Parathyroid adenoma (tissue), 2 donors: ENCODE data around the gene WSCD2.

Experiments used
- H2AFZ ChIP-seq: fragments of 300-600 bp; sonication (generic); one replicate; pipeline ENCODE4 v1.7.0; 2017; ENCODE audit warnings: antibody characterized with exemption, mild to moderate bottlenecking
- H3K27ac ChIP-seq: fragments of 300-600 bp; sonication (generic); one replicate; pipeline ENCODE4 v1.7.0; 2017
- H3K27me3 ChIP-seq: fragments of 300-600 bp; sonication (generic); one replicate; pipeline ENCODE4 v1.7.0; 2017; ENCODE audit warnings: low read length; ENCODE audit not compliant: control insufficient read depth, insufficient read depth
- H3K36me3 ChIP-seq: fragments of 300-600 bp; sonication (generic); one replicate; pipeline ENCODE4 v1.7.0; 2017; ENCODE audit warnings: low read length; ENCODE audit not compliant: control insufficient read depth, insufficient read depth
- H3K4me1 ChIP-seq: fragments of 300-600 bp; sonication (generic); one replicate; pipeline ENCODE4 v1.7.0; 2017; ENCODE audit warnings: control low read depth
- H3K4me2 ChIP-seq: fragments of 300-600 bp; sonication (generic); one replicate; pipeline ENCODE4 v1.7.0; 2017; ENCODE audit warnings: low read length
- H3K4me3 ChIP-seq: fragments of 300-600 bp; sonication (generic); one replicate; pipeline ENCODE4 v1.7.0; 2017; ENCODE audit warnings: low read depth, low read length
- H3K79me2 ChIP-seq: fragments of 300-600 bp; sonication (generic); one replicate; pipeline ENCODE4 v1.7.0; 2017; ENCODE audit warnings: control low read depth
- H3K9ac ChIP-seq: fragments of 300-600 bp; sonication (generic); one replicate; pipeline ENCODE4 v1.7.0; 2017; ENCODE audit warnings: mild to moderate bottlenecking
- H3K9me3 ChIP-seq: fragments of 300-600 bp; sonication (generic); one replicate; pipeline ENCODE4 v1.7.0; 2017; ENCODE audit warnings: low read length; ENCODE audit not compliant: control insufficient read depth
- CTCF ChIP-seq: fragments of 300-600 bp; sonication (generic); IDR thresholded peaks from one replicate; pipeline ENCODE4 v1.7.0; 2017; ENCODE audit warnings: antibody characterized with exemption, mild to moderate bottlenecking
- donor health status: primary hyperparathyroidism.

WSCD2 gene

GRCh38 chr12:108126212-108126611 lies 2.9 kb upstream of the WSCD2 start:
- no peaks in the 10 kb centered on the region for H3K79me2 ChIP-seq
- H3K4me3 ChIP-seq: no peak overlapping the region
- no peak overlapping the region for H3K4me2 ChIP-seq
- no peak for TF ChIP-seq CTCF
- H3K27me3 ChIP-seq: no peaks in the 10 kb centered on the region
- no peaks in the 10 kb centered on the region for H3K36me3 ChIP-seq
- no peak overlapping the region for H3K27ac ChIP-seq
- no peak overlapping the region for H2AFZ ChIP-seq
- H3K9me3 ChIP-seq: no peaks in the 10 kb centered on the region
- H3K4me1 ChIP-seq: peaks cover 3% of the 10 kb centered on the region
- H3K9ac ChIP-seq: no peak overlapping the region

DNA sequence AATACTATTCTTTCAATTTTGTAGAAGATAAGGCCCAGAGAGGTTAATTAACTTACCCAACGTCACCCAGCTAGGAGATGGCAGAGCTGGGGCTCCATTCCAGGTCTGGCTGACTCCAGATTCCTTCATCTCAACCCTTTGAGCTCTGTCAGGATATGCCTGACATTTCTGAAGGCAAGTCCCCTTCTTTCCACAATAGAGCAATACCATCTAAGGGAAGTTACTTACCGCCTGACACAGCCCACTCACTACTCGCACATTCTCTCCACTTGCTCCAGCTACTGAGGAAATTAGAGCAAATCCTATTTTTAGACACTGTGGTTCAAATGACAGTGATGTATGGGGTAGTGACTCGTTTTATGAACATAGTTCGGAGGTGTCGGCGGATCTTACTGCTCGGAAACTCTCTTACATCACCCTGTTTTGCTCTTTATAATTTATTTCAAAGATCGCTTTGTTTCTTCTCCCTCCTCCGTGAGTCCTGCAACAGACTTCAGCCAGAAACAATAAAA lies 2.0 kb upstream of the WSCD2 start:
- TF ChIP-seq CTCF: no peak
- Histone ChIP-seq H3K4me2 (no peak overlapping the region), H3K4me3 (no peak overlapping the region), H3K27me3 (no peaks in the 10 kb centered on the region), H3K79me2 (no peaks in the 10 kb centered on the region), H3K27ac (no peak overlapping the region), H3K9me3 (no peaks in the 10 kb centered on the region), H3K9ac (no peak overlapping the region), H3K4me1 (peaks cover 3% of the 10 kb centered on the region), H2AFZ (no peak overlapping the region), H3K36me3 (no peaks in the 10 kb centered on the region)

DNA sequence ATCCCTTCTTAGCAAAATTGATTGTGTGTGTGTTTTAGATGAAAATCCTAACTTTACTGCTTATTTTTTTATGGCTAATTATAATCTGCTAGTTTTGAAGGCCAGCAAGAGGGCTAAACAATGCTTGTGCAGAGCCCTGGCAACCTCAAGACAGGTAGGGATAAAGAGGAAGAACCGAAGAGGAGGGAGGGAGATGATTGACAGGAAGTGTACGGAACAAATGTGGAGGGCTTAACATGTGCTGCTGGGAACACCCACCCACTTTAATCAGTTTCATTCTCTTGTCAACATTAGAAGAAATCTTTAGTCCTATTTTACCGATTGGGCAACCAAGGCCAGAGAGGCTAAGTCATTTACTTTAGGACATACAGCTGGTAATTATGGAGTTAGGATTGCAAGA lies 1.4 kb upstream of the WSCD2 start:
- no peak for TF ChIP-seq CTCF
- H3K79me2 ChIP-seq: no peaks in the 10 kb centered on the region
- H3K9ac ChIP-seq: no peak overlapping the region
- no peaks in the 10 kb centered on the region for H3K36me3 ChIP-seq
- H2AFZ ChIP-seq: no peak overlapping the region
- H3K27ac ChIP-seq: no peak overlapping the region
- H3K27me3 ChIP-seq: no peaks in the 10 kb centered on the region
- no peak overlapping the region for H3K4me2 ChIP-seq
- peaks cover 3% of the 10 kb centered on the region for H3K4me1 ChIP-seq
- H3K4me3 ChIP-seq: no peak overlapping the region
- H3K9me3 ChIP-seq: no peaks in the 10 kb centered on the region

DNA sequence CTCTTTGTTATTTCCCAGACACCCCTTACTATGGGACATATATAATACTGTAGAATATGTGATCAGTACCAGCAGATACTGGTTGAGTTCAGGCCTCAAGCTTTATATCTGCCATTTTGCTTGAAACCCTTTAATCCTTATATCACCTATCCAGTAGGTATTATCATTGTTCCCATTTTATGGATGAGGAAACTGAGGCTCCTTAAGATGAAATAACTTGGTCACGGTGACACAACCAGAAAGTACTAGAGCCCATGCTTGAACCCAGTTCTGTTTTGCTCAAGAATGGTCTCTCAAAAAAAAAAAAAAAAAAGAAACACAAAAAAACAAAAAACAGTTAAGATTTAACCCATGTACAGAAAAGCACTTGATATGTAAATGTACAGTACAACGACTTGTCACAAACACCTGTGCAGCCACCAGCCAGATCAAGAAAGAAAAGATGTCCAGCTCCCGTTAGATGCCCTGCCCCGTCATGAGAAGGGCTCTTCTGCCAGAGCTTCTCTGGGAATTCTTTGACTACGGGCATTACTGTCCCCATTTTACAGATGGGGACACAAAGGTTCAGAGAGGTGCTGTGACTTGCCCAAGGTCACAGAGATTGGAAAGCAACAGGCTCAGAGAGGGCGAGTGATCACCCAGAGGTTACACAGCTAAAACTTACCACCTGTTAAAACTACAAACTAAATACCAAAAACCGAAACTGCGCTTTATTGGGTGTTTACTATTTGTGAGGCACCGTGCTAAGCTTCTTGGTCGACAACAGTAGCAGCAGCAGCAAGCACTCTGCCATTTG lies 669 bp upstream of the WSCD2 start:
- no peaks in the 10 kb centered on the region for H3K36me3 ChIP-seq
- H3K4me2 ChIP-seq: peak overlapping the region; percentile 81
- no peak for TF ChIP-seq CTCF
- no peak overlapping the region for H3K9ac ChIP-seq
- peaks cover 3% of the 10 kb centered on the region for H3K4me1 ChIP-seq
- H3K79me2 ChIP-seq: no peaks in the 10 kb centered on the region
- peak overlapping the region; percentile 59 for H3K27ac ChIP-seq
- H3K9me3 ChIP-seq: no peaks in the 10 kb centered on the region
- peak overlapping the region; percentile 85 for H2AFZ ChIP-seq
- peak overlapping the region; percentile 32 for H3K4me3 ChIP-seq
- H3K27me3 ChIP-seq: no peaks in the 10 kb centered on the region

DNA sequence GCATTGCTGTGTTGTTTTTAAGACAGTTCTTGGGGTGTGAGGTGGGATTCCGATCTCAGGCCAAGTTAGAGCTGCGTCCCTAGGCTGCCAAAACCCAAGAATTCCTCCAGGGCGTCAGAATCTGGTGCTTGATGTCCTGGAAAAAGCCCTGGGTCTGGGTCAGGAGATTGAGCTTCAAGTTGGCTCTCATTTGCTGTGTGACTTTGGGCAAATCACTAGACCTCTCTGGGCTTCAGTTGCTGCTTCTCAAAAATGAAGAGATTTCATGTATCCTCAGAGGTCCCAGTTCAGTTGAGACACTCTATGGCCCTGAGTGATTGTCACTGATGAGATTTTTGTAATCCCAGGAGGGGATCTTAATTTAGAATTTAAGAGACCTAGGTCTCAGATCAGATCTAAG lies 1.9 kb downstream of the WSCD2 start:
- Histone ChIP-seq H3K9ac (no peak overlapping the region), H3K4me3 (no peak overlapping the region), H3K36me3 (no peaks in the 10 kb centered on the region), H3K27me3 (no peaks in the 10 kb centered on the region), H3K4me1 (peaks cover 3% of the 10 kb centered on the region), H2AFZ (no peak overlapping the region), H3K9me3 (no peaks in the 10 kb centered on the region), H3K4me2 (no peak overlapping the region), H3K79me2 (no peaks in the 10 kb centered on the region), H3K27ac (no peak overlapping the region)
- no peak for TF ChIP-seq CTCF
